ENCODE data around the gene RHBDL3. TPM values are rescaled to one million over a fixed set of nuclear protein-coding genes. Genes with fewer than 3 reads are reported as not detected.
"Not testable (repeated sequence)": the region's sequence is repeated elsewhere in the genome, so short reads cannot be mapped to it uniquely, and the experiment has no call there.

Gene RHBDL3
- polyA plus RNA-seq, 1 donor (not counting 4 experiments of a cell fraction or from before 2014, with no cell fraction given) = not detected

GRCh38 chr17:32315171-32315570 lies 49.5 kb downstream of the RHBDL3 start:
- dilution Hi-C loops (cut with MboI; ENCODE audit: extremely low pct_ligation_motif_present, low sequenced_read_pairs) = no loop called here
- H3K36me3 ChIP-seq (ENCODE audit: control insufficient read depth in 2 of 2, extremely low read depth in 1 of 2, insufficient read depth in 2 of 2, low read length in 2 of 2) = no peaks in the 10 kb centered on the region

GRCh38 chr17:32316653-32317052 lies 51.0 kb downstream of the RHBDL3 start:
- H3K27ac ChIP-seq (ENCODE audit: control insufficient read depth, insufficient read depth, low read length); FAIRE-seq; dilution Hi-C loops (cut with MboI; ENCODE audit: extremely low pct_ligation_motif_present, low sequenced_read_pairs); H4K20me1 ChIP-seq (ENCODE audit: control insufficient read depth, extremely low read depth, insufficient read depth, low read length); H3K4me2 ChIP-seq (ENCODE audit: control insufficient read depth, extremely low read depth, insufficient read depth, low read depth, low read length); H3K4me3 ChIP-seq (ENCODE audit: control insufficient read depth in 2 of 3, extremely low read depth in 1 of 3, insufficient read depth in 2 of 3, low read depth in 1 of 3, low read length in 3 of 3); H3K4me1 ChIP-seq (ENCODE audit: control insufficient read depth, extremely low read depth, insufficient read depth, low read length); DNase-seq (ENCODE audit: low read depth, low spot score); H3K9ac ChIP-seq (ENCODE audit: control insufficient read depth, extremely low read depth, insufficient read depth, low read length); H3K36me3 ChIP-seq (ENCODE audit: control insufficient read depth in 2 of 2, extremely low read depth in 1 of 2, insufficient read depth in 2 of 2, low read length in 2 of 2); H3K9me1 ChIP-seq (ENCODE audit: control insufficient read depth, extremely low read depth, insufficient read depth, low read length); H3K27me3 ChIP-seq (ENCODE audit: control insufficient read depth, extremely low read depth, insufficient read depth, low read length); H2AFZ ChIP-seq (ENCODE audit: control insufficient read depth, low read length); H3K79me2 ChIP-seq (ENCODE audit: control insufficient read depth, insufficient read depth, low read length); H3K9me3 ChIP-seq (ENCODE audit: control insufficient read depth, low read depth, low read length): not testable (repeated sequence)

More at GRCh38 chr17:32315171-32315570, 49.5 kb downstream of the RHBDL3 start:
- H3K4me1 ChIP-seq (ENCODE audit: control insufficient read depth, extremely low read depth, insufficient read depth, low read length) = no peaks in the 10 kb centered on the region
- no peak overlapping the region for H3K4me3 ChIP-seq (ENCODE audit: control insufficient read depth in 2 of 3, extremely low read depth in 1 of 3, insufficient read depth in 2 of 3, low read depth in 1 of 3, low read length in 3 of 3)
- H3K4me2 ChIP-seq (ENCODE audit: control insufficient read depth, extremely low read depth, insufficient read depth, low read depth, low read length) = no peak overlapping the region
- no peak overlapping the region for H2AFZ ChIP-seq (ENCODE audit: control insufficient read depth, low read length)
- H4K20me1 ChIP-seq (ENCODE audit: control insufficient read depth, extremely low read depth, insufficient read depth, low read length) = no peaks in the 10 kb centered on the region
- H3K9me3 ChIP-seq (ENCODE audit: control insufficient read depth, low read depth, low read length) = no peaks in the 10 kb centered on the region
- no peaks in the 10 kb centered on the region for H3K79me2 ChIP-seq (ENCODE audit: control insufficient read depth, insufficient read depth, low read length)
- TF ChIP-seq EZH2 (IDR thresholded peaks at IDR 0.05; ENCODE audit: low read length) = no peak
- no peak for TF ChIP-seq CTCF (optimal IDR thresholded peaks at IDR 0.05 in 1 of 3, IDR thresholded peaks at IDR 0.05 in 1 of 3, conservative IDR thresholded peaks at IDR 0.05 in 1 of 3; ENCODE audit: extremely low read depth in 1 of 3, insufficient read depth in 2 of 3, low read length in 3 of 3)
- no peak overlapping the region for H3K27ac ChIP-seq (ENCODE audit: control insufficient read depth, insufficient read depth, low read length)
- H3K9ac ChIP-seq (ENCODE audit: control insufficient read depth, extremely low read depth, insufficient read depth, low read length) = no peak overlapping the region
- FAIRE-seq (no peak), DNase-seq (ENCODE audit: low read depth, low spot score) (no peak)
- H3K9me1 ChIP-seq (ENCODE audit: control insufficient read depth, extremely low read depth, insufficient read depth, low read length) = no peaks in the 10 kb centered on the region
- H3K27me3 ChIP-seq (ENCODE audit: control insufficient read depth, extremely low read depth, insufficient read depth, low read length) = peaks cover 8% of the 10 kb centered on the region

GRCh38 chr17:32317353-32317752 lies 51.7 kb downstream of the RHBDL3 start:
- H3K27ac ChIP-seq (ENCODE audit: control insufficient read depth, insufficient read depth, low read length) = no peak overlapping the region
- dilution Hi-C loops (cut with MboI; ENCODE audit: extremely low pct_ligation_motif_present, low sequenced_read_pairs) = no loop called here
- TF ChIP-seq EZH2 (IDR thresholded peaks at IDR 0.05; ENCODE audit: low read length) (no peak), CTCF (optimal IDR thresholded peaks at IDR 0.05 in 1 of 3, IDR thresholded peaks at IDR 0.05 in 1 of 3, conservative IDR thresholded peaks at IDR 0.05 in 1 of 3; ENCODE audit: extremely low read depth in 1 of 3, insufficient read depth in 2 of 3, low read length in 3 of 3) (no peak)

More at GRCh38 chr17:32317353-32317752, 51.7 kb downstream of the RHBDL3 start:
- DNase-seq (ENCODE audit: low read depth, low spot score) (no peak), FAIRE-seq (no peak)
- Histone ChIP-seq H3K9me1 (ENCODE audit: control insufficient read depth, extremely low read depth, insufficient read depth, low read length) (no peaks in the 10 kb centered on the region), H3K9me3 (ENCODE audit: control insufficient read depth, low read depth, low read length) (no peaks in the 10 kb centered on the region), H3K4me2 (ENCODE audit: control insufficient read depth, extremely low read depth, insufficient read depth, low read depth, low read length) (no peak overlapping the region), H3K36me3 (ENCODE audit: control insufficient read depth in 2 of 2, extremely low read depth in 1 of 2, insufficient read depth in 2 of 2, low read length in 2 of 2) (no peaks in the 10 kb centered on the region), H3K79me2 (ENCODE audit: control insufficient read depth, insufficient read depth, low read length) (no peaks in the 10 kb centered on the region), H3K4me3 (ENCODE audit: control insufficient read depth in 2 of 3, extremely low read depth in 1 of 3, insufficient read depth in 2 of 3, low read depth in 1 of 3, low read length in 3 of 3) (no peak overlapping the region), H3K27me3 (ENCODE audit: control insufficient read depth, extremely low read depth, insufficient read depth, low read length) (no peaks in the 10 kb centered on the region), H3K4me1 (ENCODE audit: control insufficient read depth, extremely low read depth, insufficient read depth, low read length) (no peaks in the 10 kb centered on the region), H3K9ac (ENCODE audit: control insufficient read depth, extremely low read depth, insufficient read depth, low read length) (no peak overlapping the region), H4K20me1 (ENCODE audit: control insufficient read depth, extremely low read depth, insufficient read depth, low read length) (no peaks in the 10 kb centered on the region), H2AFZ (ENCODE audit: control insufficient read depth, low read length) (no peak overlapping the region)

Data from keratinocyte (primary cell).